ENCODE measurements around the gene RAB9B. TPM values are rescaled to one million over a fixed set of nuclear protein-coding genes. Genes with fewer than 3 reads are reported as not detected.

Gene RAB9B
- total and polyA plus RNA-seq, 3 donors from 2014 or later: 2.6 to 3.8 (median 3.0) TPM

GRCh38 chrX:103791826-103792485 is 40.1 kb downstream of the RAB9B start:
- Histone ChIP-seq H3K36me3 (ENCODE audit: low read depth, missing control alignments) (no peaks in the 10 kb centered on the region), H3K27me3 (no peaks in the 10 kb centered on the region), H3K27ac (no peak overlapping the region), H3K4me1 (peaks cover 3% of the 10 kb centered on the region), H3K4me3 (no peak overlapping the region), H3K9me3 (no peaks in the 10 kb centered on the region)
- TF ChIP-seq CTCF (IDR thresholded peaks at IDR 0.05) (no peak), POLR2A (IDR thresholded peaks at IDR 0.05) (no peak)
- intact Hi-C loops (cut with DNase I; ENCODE audit: low total_unique reads): no loop called here
- no peak for DNase-seq
- 51 to 86% methylated on average over 2 of the region's 2 CpGs for WGBS, 2 donors

- Histone ChIP-seq H3K9me3 (no peaks in the 10 kb centered on the region), H3K4me1 (peaks cover 3% of the 10 kb centered on the region), H3K36me3 (ENCODE audit: low read depth, missing control alignments) (no peaks in the 10 kb centered on the region), H3K27ac (no peak overlapping the region), H3K4me3 (no peak overlapping the region), H3K27me3 (no peaks in the 10 kb centered on the region)
- intact Hi-C loops (cut with DNase I; ENCODE audit: low total_unique reads): no loop called here
- DNase-seq: no peak
- no peak for TF ChIP-seq CTCF (IDR thresholded peaks at IDR 0.05)
- no peak for TF ChIP-seq POLR2A (IDR thresholded peaks at IDR 0.05)
- 78 to 100% methylated on average over 4 of the region's 4 CpGs for WGBS, 2 donors
Observed at GRCh38 chrX:103791228-103791627, 40.8 kb downstream of the RAB9B start.

- Histone ChIP-seq H3K27ac (no peak overlapping the region), H3K9me3 (no peaks in the 10 kb centered on the region), H3K27me3 (no peaks in the 10 kb centered on the region), H3K4me3 (no peak overlapping the region), H3K4me1 (no peaks in the 10 kb centered on the region), H3K36me3 (ENCODE audit: low read depth, missing control alignments) (no peaks in the 10 kb centered on the region)
- no peak for DNase-seq
- no peak for TF ChIP-seq CTCF (IDR thresholded peaks at IDR 0.05)
- TF ChIP-seq POLR2A (IDR thresholded peaks at IDR 0.05): no peak
- intact Hi-C loops (cut with DNase I; ENCODE audit: low total_unique reads): no loop called here
Observed at GRCh38 chrX:103789004-103789403, 43.1 kb downstream of the RAB9B start.

GRCh38 chrX:103783971-103784370 is 48.1 kb downstream of the RAB9B start:
- Histone ChIP-seq H3K9me3 (no peaks in the 10 kb centered on the region), H3K4me1 (no peaks in the 10 kb centered on the region), H3K4me3 (no peak overlapping the region), H3K36me3 (ENCODE audit: low read depth, missing control alignments) (no peaks in the 10 kb centered on the region), H3K27me3 (no peaks in the 10 kb centered on the region), H3K27ac (no peak overlapping the region)
- intact Hi-C loops (cut with DNase I; ENCODE audit: low total_unique reads): no loop called here
- no peak for DNase-seq
- 54 to 100% methylated on average over 1 to 2 of the region's 2 CpGs for WGBS, 2 donors
- TF ChIP-seq POLR2A (IDR thresholded peaks at IDR 0.05): no peak
- no peak for TF ChIP-seq CTCF (IDR thresholded peaks at IDR 0.05)

- intact Hi-C loops (cut with DNase I; ENCODE audit: low total_unique reads): no loop called here
Observed at GRCh38 chrX:103783196-103783595, 48.9 kb downstream of the RAB9B start.

More at GRCh38 chrX:103783196-103783595, 48.9 kb downstream of the RAB9B start:
- no peaks in the 10 kb centered on the region for H3K9me3 ChIP-seq
- no peak overlapping the region for H3K27ac ChIP-seq
- TF ChIP-seq CTCF (IDR thresholded peaks at IDR 0.05) (no peak), POLR2A (IDR thresholded peaks at IDR 0.05) (no peak)
- H3K36me3 ChIP-seq (ENCODE audit: low read depth, missing control alignments): no peaks in the 10 kb centered on the region
- no peaks in the 10 kb centered on the region for H3K4me1 ChIP-seq
- H3K4me3 ChIP-seq: no peak overlapping the region
- whole genome bisulfite sequencing, 2 donors: 28 to 44% methylated on average over 3 of the region's 3 CpGs
- H3K27me3 ChIP-seq: no peaks in the 10 kb centered on the region
- DNase-seq: no peak

Data from testis (tissue), 3 donors.